ENCODE measurements around the gene SNX2. TPM values are rescaled to one million over a fixed set of nuclear protein-coding genes. Genes with fewer than 3 reads are reported as not detected.

SNX2 gene
- total and polyA plus RNA-seq, 9 of the 15 experiments (the other 6 are each of a cell fraction or from before 2014, with no cell fraction given): 35.2 to 86.0 (median 58.1) TPM

- no peak for TF ChIP-seq TEAD1 (CRISPR knock-in tag; IDR thresholded peaks at IDR 0.05)
- TF ChIP-seq DNMT1 (IDR thresholded peaks at IDR 0.05): no peak
Measured at GRCh38 chr5:122756264-122756911, 18.5 kb upstream of the SNX2 start (continued).

GRCh38 chr5:122757285-122757684 lies 17.6 kb upstream of the SNX2 start:
- WGBS (ENCODE audit: insufficient coverage, low coverage, missing lambda C conversion rate): 14% methylated on average over 4 of the region's 4 CpGs
- no peaks in the 10 kb centered on the region for H4K20me1 ChIP-seq (replicated peaks; ENCODE audit: control insufficient read depth, insufficient read depth, low read length)
- no peak for DNase-seq (ENCODE audit: extremely low read depth in 1 of 4, low spot score in 3 of 4)
- H3K4me2 ChIP-seq (ENCODE audit: insufficient read depth, low read length): no peak overlapping the region
- H3K9me3 ChIP-seq (replicated peaks; ENCODE audit: control insufficient read depth, insufficient read depth, low read depth, low read length): no peaks in the 10 kb centered on the region
- ATAC-seq: no peak
- no peak overlapping the region for H3K27ac ChIP-seq (ENCODE audit: extremely low read depth, low read depth, low read length)
- H2AFZ ChIP-seq (ENCODE audit: low read depth, low read length): no peak overlapping the region
- no peak overlapping the region for H3K9ac ChIP-seq (ENCODE audit: insufficient read depth in 1 of 2, low read depth in 2 of 2, low read length in 2 of 2)
- no TSS peak for BruUV-seq (replicated peaks)
- no peaks in the 10 kb centered on the region for H3K79me2 ChIP-seq (ENCODE audit: control insufficient read depth, insufficient read depth, low read length)
- intact Hi-C loops (cut with micrococcal nuclease): no loop called here
- no peak for FAIRE-seq
- CTCF ChIA-PET (ENCODE audit: low intra/inter-chr PET ratio): no interaction called here
- H3K9me1 ChIP-seq (ENCODE audit: control insufficient read depth, insufficient read depth, low read length): no peaks in the 10 kb centered on the region
- in situ Hi-C loops (cut with MboI): no loop called here
- no peaks in the 10 kb centered on the region for H3K4me1 ChIP-seq (replicated peaks in 1 of 2; ENCODE audit: control insufficient read depth in 2 of 2, insufficient read depth in 2 of 2, low read length in 2 of 2)
- no peak overlapping the region for H3K4me3 ChIP-seq
- H3K36me3 ChIP-seq (ENCODE audit: control insufficient read depth, insufficient read depth, low read length): no peaks in the 10 kb centered on the region
- H3K27me3 ChIP-seq (ENCODE audit: control insufficient read depth in 2 of 2, insufficient read depth in 2 of 2, low read length in 2 of 2): no peaks in the 10 kb centered on the region
- POLR2A ChIA-PET: no interaction called here
- no peak for TF ChIP-seq HDAC8 (tag; IDR thresholded peaks at IDR 0.05)
- TF ChIP-seq ATF2 (CRISPR knock-in tag; IDR thresholded peaks at IDR 0.05): no peak
- TF ChIP-seq REST (IDR thresholded peaks at IDR 0.05; ENCODE audit: borderline replicate concordance): no peak
- TF ChIP-seq REST (CRISPR knock-in tag; IDR thresholded peaks at IDR 0.05; ENCODE audit: low read depth): no peak
- TF ChIP-seq SNAPC5 (CRISPR knock-in tag; IDR thresholded peaks at IDR 0.05): no peak
- no peak for TF ChIP-seq ZNF444 (CRISPR knock-in tag; IDR thresholded peaks at IDR 0.05)
- TF ChIP-seq BRCA1 (IDR thresholded peaks at IDR 0.05): no peak
- no peak for TF ChIP-seq BRCA1 (CRISPR knock-in tag; IDR thresholded peaks at IDR 0.05)
- TF ChIP-seq ARID2 (IDR thresholded peaks at IDR 0.05): no peak

All from K562 (cell line).